GM21737 (cell line): ENCODE results near the gene PTPRO.

Source experiments
- ATAC-seq: cut with Tn5 transposase; IDR thresholded peaks from one replicate; pipeline ENCODE4 v1.9.1; 2021; ENCODE audit warnings: mild to moderate bottlenecking, moderate library complexity; ENCODE audit not compliant: unreplicated experiment

Gene PTPRO

DNA sequence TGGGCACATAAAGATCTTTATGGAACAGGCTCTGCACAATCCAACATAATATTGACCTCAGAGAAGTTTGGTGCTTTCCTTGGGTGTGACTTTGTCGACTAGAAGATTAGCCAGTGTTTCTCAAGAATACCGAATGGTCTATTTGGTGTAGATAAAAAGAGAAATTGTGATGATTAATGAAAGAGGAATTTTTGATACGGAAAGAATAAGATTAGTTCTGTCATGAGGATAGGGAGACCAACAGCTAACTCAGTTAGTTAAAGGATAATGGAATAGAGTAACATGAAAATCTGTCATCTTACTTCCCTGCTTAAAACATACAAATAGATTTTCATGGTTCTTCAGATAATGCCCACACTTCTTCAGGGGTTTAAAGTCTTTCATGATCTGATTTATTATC, 24.2 kb downstream of the PTPRO start:
- no peak for ATAC-seq

DNA sequence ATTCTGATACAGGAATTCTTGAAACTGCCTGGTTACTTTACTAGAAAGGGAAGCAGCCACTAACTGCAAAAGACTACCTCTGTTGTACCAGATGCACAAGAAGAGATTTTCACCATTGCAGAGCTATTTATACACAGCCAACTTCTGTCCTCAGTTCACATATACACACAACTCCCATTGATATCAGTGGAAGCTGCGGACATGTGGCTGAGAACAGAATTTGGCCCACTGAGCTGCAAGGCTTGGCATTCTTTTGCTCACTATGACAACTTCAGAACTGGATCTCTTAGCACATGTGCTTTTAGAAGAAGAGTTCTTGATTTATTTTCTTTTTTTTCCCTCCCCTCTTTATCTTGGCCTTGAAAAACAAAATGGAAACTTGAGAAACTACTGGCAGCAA, 28.3 kb downstream of the PTPRO start:
- ATAC-seq: no peak

DNA sequence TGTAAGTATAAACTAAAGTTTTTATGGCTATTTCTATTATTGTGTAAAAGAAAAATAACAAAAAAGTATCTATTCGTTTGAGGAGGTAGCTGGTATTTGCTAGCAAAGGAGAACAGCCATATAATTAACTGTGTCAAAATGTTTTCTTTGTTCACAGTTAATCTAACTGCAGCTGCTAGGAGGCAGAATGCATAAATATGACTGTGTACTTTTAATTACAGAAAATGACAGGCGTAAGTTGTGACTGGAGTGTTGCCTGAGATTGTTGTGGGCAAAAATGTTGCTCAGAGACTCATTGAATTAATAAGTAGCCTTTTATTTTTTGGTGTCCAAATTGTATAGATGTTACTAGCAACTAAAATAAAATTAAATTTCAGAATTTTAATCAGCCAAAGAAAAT, 33.5 kb downstream of the PTPRO start:
- ATAC-seq: no peak

DNA sequence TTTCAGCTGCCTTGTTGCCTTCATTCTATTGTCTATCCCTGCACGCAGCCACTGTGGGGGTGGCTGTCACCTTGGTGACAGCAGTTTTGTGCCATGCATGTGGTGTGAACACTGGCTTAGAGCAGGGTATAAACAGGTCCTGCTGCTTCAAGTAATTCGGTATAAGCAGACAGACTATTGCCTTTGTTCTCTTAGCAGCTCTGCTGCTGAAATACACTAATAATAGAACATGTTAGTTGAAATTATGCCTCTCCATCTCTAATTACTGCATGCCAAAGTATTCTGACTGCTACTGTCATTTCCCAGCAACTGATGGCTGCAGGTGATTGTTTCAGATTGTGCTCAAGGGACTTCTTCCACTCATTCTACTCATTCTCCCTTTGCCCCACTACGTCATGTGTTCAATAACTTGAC, 34.6 kb downstream of the PTPRO start:
- ATAC-seq: no peak

DNA sequence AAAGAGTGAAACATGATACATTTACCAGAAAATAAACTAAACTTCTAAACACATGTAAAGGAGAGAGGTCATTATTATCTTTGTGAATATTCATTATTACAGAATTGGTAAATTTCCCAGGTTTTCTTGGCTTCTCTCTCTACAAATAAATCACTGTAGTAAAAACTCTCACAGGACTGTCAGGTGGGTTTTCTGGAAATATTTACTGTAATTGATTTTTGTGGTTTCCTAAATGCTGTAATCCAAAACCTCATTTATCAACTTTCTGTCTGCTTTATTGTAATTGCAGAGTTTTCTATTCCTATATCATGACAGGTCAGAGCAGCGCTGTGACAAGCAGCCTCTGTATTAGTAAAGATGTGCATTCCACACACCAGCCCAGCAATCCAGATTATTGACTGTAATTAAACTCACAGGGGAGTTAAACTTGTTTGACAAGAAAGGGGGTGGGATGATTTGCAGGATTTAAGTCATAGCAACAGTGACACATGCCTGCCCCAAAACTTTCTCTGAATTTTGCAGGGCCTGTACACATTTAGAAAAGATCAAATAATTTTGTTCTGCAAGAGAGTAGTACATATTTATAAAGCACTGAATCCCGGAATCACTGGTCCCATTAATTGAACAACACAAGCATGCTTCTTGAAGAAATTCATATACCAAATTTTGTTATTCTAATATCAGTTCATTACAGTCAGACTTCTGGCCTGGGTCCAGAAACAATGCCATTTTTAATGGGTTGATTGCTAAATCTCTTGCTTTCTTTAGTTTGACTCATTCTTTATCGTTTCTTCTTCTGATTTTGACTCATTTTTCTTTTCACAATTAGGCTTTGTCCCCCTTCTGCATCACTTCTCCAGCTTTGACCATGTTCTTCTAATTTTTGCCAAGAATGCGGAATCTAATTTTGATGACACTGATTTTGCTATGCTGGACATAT, 42.2 kb downstream of the PTPRO start:
- no peak for ATAC-seq

DNA sequence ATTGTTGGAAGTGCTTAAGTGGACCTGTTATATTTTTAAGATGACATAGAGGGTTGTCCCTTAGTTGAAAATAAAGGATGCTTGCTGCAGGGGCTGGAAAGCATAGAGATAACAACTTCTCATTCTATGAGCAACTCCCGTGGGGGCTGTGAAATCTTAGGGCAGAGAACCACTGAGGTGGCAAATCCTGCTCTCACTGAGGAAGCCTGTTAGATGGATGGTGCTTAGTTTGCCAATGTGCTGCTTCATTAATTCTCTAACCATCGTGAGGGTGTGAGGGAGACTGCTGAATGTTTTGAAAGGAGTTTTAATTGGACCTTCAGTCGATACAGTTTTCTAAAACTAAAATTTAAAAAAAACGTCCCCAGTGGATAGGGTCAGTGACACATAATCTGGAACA, 46.5 kb downstream of the PTPRO start:
- no peak for ATAC-seq

DNA sequence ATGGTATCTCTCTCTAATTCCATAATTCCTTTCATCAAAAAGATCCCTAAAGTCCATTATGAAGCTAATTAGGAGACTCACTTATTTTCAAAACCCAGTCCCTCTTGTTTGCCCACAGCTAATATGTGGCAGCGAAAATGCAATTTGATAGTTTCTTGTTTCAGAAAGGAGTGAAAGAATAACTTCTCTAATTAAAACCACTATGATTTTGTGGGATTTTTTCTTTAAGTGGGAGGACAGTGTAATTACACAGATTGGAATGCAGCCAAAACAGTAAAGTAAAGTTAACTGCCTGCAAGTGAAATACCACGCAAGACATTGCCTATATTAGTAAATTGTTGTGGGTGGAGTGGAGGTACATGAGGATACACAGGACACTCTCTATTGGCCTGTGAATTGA, 50.0 kb downstream of the PTPRO start:
- ATAC-seq: no peak

DNA sequence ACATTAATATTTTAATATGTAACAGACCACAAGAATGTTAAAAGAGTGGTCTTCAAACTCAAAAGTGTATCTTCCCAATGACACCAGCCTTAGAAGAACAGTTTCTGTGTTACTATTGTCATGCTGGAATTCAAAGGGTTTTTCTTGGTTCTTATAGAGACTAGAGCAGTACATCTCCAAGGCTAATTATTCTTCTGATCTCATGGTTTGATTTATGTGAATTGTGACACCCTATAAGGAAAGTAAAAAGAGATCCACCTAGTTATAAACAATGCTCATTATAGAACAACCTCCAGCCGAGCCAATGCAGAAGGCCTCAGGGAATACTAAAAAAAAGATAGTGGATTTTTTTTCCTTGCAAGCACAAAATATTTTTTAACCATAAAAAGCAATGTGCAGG, 65.5 kb downstream of the PTPRO start:
- ATAC-seq: no peak

DNA sequence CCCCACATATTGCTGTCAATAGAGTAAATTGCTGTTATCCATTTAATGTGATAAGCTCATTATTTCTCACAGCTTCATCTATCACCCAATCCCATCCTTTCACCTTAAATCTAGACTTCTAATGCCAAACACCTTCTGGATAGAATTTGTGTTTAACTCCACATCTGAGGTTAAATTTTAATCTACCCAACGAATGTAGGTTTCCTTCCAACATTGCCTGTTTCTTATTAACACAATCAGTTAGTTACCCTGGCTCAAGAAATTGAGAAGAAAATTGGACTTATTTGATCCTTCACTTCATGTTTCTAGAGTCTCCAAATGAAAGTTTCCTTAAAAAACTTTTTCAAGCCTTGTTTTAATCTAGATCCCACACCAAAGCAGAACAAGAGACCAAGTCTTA, 67.3 kb downstream of the PTPRO start:
- ATAC-seq: no peak

DNA sequence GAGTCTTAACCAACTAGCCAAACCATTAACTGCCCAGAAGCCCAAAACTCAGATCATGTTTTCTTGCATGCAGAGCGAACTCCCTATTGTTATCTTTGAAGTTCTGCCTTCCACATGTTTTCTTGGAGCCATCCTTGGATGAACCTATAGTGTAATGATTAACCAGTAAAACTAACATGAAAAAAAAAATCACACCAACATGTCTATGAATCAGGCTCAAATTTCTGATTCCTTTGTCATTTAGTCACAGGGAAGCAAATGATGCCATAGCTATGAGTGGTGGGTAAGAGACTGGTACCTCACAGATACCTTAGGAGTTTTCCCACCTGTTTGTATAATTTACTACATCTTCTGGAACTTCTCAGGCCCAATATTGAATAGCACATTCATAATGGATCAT, 70.7 kb downstream of the PTPRO start:
- ATAC-seq: no peak

DNA sequence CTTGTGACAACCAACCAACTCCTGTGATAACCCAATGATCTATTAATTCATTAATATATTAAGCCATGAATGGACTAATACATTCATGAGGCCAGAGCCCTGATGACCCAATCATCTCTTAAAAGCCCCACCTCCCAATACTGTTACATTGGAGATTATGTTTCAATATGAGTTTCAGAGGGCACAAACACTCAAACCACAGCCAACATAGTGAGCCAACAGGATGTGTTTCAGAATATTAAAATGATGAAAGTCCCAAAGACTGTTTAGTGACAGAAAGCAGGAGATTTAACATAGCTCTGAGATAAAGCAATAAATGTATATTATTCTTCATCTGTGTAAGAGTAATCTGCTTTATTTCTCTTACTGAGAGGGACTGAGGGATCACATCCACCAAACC, 71.7 kb downstream of the PTPRO start:
- ATAC-seq: no peak

DNA sequence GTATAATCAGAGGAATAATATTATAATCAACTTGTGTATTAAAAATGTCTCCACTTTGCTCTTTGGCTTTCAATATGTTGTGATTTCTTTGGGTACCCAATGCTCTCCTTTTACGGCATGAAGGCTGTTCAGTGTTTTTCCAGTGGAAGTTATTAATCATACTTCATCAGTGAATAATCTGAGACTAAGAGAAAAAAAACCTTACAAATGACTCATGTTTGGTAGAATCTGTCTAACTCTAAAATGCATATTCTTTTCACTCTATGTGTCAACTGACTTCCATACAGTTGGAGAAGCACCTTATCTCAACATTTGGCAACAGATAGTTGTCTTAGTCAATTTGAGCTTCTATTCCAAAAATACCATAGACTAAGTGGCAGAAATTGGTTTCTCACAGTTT, 82.2 kb downstream of the PTPRO start:
- no peak for ATAC-seq

DNA sequence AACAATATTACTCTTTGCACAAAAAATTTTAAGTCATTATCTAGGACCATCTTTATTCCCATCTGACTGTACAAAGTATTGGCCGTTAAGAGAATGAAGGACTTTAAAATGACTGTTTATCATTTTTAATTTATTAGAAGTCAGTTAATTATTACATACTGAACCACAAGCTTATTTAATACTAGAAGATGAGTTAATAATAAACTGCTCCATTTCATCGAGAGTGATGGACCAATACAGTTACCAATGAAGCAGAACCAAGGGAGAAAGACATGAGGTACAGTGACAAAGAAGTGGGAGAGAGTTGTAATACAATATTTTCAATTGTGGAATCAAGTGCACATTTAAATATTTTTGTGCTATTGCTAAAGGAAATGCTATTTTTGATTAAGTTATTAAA, 83.3 kb downstream of the PTPRO start:
- ATAC-seq: no peak

DNA sequence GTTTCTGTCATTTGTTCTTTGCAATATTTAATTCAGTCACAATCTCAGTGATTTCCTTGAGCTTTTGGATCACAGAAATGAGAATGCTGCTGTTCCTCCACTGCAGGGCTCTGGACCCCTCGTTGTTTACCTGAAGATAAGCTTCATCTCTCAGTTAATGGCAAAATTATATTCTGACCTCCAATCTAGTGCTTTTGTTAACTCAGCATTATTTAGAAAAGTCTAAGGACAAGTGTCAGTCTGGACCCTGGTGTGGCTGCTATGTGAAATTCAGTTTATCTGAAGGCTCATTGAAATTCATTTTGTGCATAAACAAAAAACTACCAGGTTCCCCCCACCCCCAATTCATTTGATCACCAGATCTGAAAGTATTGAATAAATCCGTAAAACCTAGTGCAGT, 84.7 kb downstream of the PTPRO start:
- no peak for ATAC-seq

DNA sequence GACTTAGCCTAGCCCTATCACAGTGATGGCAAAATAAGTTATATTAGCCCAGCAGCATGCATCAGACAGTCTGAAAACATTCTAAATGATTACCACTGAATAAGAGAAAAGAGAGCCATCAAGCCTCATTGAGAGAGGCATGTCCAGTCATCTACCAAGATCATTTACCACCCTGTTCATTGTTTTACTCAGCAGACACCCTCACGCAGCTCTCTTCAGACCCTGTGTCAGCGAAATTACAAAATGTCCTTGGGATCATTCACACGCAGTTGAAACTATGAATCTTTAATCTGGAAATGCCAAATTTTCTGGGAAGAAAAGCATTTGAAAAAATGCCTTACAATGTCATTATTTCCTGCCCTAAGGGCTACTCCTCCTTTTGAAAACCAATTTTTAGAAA, 89.5 kb downstream of the PTPRO start:
- ATAC-seq: no peak

DNA sequence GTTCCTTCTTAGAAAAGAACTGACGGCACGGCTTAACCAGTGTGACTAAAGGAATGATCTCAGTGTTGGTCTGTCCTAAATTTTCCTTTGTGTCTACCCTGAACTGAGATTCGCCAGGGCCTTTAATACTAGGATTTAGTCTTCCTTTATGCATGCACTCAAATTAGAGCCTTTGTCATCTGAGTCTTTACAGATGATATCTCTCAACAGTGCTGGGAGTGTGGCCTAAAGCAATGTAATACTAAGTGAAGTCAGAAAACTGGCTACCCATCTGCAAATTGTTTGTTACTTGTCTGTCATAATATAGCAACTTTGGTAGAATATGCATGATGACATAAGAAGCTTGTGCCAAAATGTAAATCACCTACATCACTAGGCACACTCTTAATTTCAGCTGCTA, 95.4 kb downstream of the PTPRO start:
- no peak for ATAC-seq

DNA sequence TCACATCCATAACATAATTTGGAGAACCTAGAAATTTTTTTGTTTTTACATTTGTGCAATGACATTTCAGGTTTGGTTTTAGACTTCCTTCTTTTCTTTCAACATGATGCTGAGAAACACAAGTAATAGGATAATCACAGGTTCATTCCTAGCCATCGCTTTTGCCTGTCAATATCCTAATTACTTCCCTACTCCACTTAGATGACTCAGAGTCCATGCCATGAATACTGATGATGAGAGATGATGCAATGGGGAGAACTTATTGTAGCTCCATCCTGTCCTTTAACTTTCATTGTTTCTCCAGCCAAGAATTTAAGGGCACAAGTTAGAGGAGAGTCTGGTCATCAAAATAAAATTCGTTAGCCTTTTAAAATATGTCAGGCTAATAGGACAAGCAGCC, 101.3 kb downstream of the PTPRO start:
- ATAC-seq: no peak

DNA sequence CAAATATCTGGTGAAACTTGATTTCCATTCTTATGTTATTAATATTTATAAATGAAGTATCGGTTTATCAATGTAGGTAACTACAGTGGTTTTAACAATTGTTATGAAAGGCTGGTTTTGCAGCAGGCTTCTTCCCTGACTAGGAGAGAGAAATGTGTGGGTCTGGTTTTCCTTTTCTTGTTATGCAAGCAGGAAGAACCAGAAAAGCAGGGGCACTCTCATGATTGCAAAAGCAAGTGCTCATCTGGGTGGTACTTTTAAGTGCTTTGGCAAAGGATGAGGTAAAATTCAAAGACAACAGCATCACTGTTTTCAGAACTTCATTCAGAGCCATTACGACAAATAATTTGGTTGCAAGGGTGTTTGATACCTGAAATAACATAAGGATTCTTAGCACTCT, 105.6 kb downstream of the PTPRO start:
- ATAC-seq: no peak

DNA sequence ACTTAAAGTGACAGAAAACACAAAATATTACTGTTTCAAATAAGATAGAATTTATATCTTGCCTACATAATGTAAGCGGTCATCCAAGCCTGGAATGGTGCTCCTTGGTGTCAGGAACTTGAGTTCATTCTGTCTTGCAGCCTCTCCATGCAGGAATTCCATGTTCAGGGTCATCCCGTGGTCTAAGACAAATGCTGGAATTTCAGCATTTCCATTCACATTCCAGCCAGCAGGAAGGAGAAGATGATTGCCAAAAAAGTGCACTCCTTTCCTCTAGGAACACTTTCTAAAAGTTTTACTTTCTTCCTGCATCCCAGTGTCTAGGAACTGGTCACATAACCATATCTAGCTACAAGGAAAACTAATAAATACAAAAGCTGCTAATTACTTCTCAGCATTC, 106.3 kb downstream of the PTPRO start:
- ATAC-seq: no peak

DNA sequence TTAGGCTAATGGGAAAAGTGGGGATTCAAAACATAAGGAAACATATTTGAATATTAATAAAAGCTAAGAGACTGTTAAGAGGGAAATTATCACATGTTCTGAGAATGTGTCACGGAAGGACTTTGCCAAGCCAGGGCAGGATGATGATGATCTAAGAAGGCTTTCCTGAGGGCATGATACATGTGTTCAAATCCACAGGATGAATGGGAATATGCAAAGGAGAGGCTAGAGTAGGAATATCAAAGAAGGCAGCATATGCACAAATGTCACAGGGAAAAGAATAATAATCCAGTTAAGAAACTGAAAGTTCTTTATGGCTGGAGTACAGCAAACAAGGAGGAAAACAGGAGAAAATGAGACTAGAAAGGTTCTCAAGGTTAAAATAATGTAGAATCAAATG, 107.0 kb downstream of the PTPRO start:
- no peak for ATAC-seq

DNA sequence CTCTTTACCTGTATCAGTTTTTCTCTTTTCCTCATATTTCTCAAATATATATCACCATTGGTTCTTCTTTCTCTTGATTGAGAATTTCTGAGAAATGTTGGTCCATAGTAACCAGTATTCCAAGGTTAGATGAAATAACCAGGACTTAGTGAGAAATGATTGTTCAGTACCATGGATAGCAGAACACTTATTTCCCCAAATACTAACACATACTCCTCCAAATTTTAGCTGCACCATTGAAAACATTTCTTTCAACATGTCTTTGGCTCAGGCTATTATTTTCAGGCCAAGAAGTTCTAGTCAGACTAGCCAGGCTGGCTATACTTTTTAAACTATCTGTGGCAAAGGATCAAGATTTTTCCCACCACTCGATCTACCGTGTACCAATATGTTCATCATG, 113.3 kb downstream of the PTPRO start:
- ATAC-seq: no peak

DNA sequence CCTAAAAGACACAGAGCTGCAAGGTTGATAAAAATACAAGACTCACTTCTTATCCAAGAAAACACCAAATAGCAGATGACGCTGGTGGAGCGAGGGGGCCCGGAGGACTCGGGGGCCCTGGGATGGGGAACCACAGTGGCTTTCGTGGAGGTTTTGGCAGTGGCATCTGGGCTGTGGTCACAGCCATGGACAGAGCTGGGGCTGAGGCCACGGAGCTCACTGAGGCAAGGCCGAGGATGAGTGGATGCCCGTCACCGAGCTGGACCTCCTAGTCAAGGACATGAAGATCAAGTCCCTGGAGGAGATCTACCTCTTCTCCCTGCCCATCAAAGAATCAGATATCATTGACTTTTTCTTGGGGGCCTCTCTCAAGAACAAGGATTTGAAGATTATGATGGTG, 117.2 kb downstream of the PTPRO start:
- no peak for ATAC-seq

DNA sequence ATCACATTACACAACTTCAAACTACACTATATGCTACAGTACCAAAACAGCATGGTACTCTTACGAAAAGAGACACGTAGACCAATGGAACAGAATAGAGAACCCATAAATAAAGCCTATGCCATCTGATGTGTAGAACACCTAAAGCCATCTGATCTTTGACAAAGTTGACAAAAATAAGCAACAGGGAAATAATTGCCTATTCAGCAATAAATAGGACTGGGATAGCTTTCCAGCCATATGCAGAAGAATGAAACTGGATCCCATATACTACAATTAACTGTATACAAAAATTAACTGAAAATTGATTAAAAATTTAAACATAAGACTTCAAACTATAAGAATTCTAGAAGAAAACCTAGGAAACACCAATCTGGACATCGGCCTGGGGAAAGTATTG, 120.7 kb downstream of the PTPRO start:
- ATAC-seq: no peak
